Activated T-cell treated with anti-CD3 and anti-CD28 coated beads, Interleukin-2, amount 50 U/mL, for 4 hours (primary cell): ENCODE results near the gene TRIM67. TPM values are rescaled to one million over a fixed set of nuclear protein-coding genes. Genes with fewer than 3 reads are reported as not detected.

Experiments
- ATAC-seq, 2 donors: fragments of 200-7000 bp; cut with Tn5 transposase; one replicate each; pipeline ENCODE4 v1.10.0; 2021
- DNase-seq: peaks from one replicate; pipeline ENCODE4 v3.0.0-alpha.2; 2020
- H3K27me3 Mint-ChIP-seq: one replicate; pipeline ENCODE4 v1.8.0; 2021; ENCODE audit warnings: low read depth, mixed read lengths
- H3K36me3 Mint-ChIP-seq: one replicate; pipeline ENCODE4 v1.8.0; 2022; ENCODE audit warnings: mixed read lengths; ENCODE audit not compliant: insufficient read depth
- H3K4me1 Mint-ChIP-seq: one replicate; pipeline ENCODE4 v1.8.0; 2021; ENCODE audit warnings: low read depth, mixed read lengths
- H3K4me3 Mint-ChIP-seq: one replicate; pipeline ENCODE4 v1.8.0; 2021; ENCODE audit warnings: mild to moderate bottlenecking, moderate library complexity, mixed read lengths
- H3K9me3 Mint-ChIP-seq: one replicate; pipeline ENCODE4 v1.8.0; 2021; ENCODE audit warnings: mixed read lengths
- total RNA-seq, 3 donors: library from RNA; stranded (reverse); gene quantifications; one replicate each; pipeline ENCODE4 v1.2.1, GENCODE V29; 2021

The TRIM67 gene
- total RNA-seq, 3 donors from 2014 or later = not detected

GRCh38 chr1:231183639-231184590 is 22.1 kb downstream of the TRIM67 start:
- Mint-ChIP-seq H3K4me1 (no peaks in the 10 kb centered on the region), H3K9me3 (no peaks in the 10 kb centered on the region)

GRCh38 chr1:231184891-231185290 is 23.0 kb downstream of the TRIM67 start:
- DNase-seq (no peak), ATAC-seq (no peak)
- H3K36me3 Mint-ChIP-seq = no peaks in the 10 kb centered on the region
- H3K27me3 Mint-ChIP-seq = peaks cover 40% of the 10 kb centered on the region
- H3K4me1 Mint-ChIP-seq = no peaks in the 10 kb centered on the region
- no peaks in the 10 kb centered on the region for H3K9me3 Mint-ChIP-seq
- no peak overlapping the region for H3K4me3 Mint-ChIP-seq

More at GRCh38 chr1:231183639-231184590, 22.1 kb downstream of the TRIM67 start:
- Mint-ChIP-seq H3K36me3 (no peaks in the 10 kb centered on the region), H3K27me3 (peaks cover 44% of the 10 kb centered on the region), H3K4me3 (no peak overlapping the region)
- DNase-seq (no peak), ATAC-seq (no peak)

GRCh38 chr1:231185391-231185790 is 23.5 kb downstream of the TRIM67 start:
- Mint-ChIP-seq H3K36me3 (no peaks in the 10 kb centered on the region), H3K27me3 (peaks cover 38% of the 10 kb centered on the region), H3K4me1 (no peaks in the 10 kb centered on the region), H3K9me3 (no peaks in the 10 kb centered on the region), H3K4me3 (no peak overlapping the region)
- no peak for DNase-seq
- no peak for ATAC-seq

DNA sequence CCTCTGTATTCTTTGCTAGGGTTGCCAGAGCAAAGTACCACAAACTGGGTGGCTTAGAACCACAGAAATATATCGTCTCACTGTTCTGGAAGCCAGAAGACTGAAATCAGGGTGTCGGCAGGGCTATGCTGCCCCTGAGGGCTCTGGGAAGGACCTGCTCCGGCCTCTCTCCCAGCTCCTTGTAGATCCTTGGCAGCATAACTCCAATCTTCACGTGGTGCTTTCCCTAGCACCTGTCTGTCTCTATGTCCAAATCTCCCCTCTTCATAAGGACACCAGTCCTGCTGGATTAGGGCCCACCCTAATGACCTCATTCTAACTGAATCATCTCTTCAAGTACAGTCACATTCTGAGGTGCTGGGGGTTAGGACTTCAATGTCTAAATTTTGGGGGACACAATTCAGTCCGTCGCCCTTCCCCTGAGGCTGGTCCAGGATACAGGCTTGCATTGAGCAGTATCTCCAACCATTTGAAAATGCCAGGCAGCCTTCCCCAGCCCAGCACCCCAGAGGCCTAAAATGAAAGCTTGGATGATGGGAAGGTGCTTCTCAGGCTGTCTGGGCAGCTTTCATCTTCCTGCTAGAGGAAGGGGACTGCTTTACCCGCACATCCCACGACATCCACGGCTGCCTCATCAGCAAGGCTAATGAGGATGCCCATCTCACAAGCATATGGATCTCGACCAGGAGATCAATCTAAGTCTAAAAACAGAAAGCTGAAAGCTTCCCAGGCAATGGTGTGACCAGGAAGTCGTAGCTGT is 24.7 kb downstream of the TRIM67 start:
- ATAC-seq (no peak), DNase-seq (no peak)
- no peaks in the 10 kb centered on the region for H3K4me1 Mint-ChIP-seq
- no peak overlapping the region for H3K4me3 Mint-ChIP-seq
- no peaks in the 10 kb centered on the region for H3K9me3 Mint-ChIP-seq
- H3K36me3 Mint-ChIP-seq = no peaks in the 10 kb centered on the region
- H3K27me3 Mint-ChIP-seq = peaks cover 38% of the 10 kb centered on the region

- H3K4me3 Mint-ChIP-seq = no peak overlapping the region
- H3K27me3 Mint-ChIP-seq = peaks cover 29% of the 10 kb centered on the region
- DNase-seq (no peak), ATAC-seq (no peak)
- H3K9me3 Mint-ChIP-seq = no peaks in the 10 kb centered on the region
- H3K4me1 Mint-ChIP-seq = no peaks in the 10 kb centered on the region
- no peaks in the 10 kb centered on the region for H3K36me3 Mint-ChIP-seq
These were observed 25.7 kb downstream of the TRIM67 start for GRCh38 chr1:231187571-231187970.

DNA sequence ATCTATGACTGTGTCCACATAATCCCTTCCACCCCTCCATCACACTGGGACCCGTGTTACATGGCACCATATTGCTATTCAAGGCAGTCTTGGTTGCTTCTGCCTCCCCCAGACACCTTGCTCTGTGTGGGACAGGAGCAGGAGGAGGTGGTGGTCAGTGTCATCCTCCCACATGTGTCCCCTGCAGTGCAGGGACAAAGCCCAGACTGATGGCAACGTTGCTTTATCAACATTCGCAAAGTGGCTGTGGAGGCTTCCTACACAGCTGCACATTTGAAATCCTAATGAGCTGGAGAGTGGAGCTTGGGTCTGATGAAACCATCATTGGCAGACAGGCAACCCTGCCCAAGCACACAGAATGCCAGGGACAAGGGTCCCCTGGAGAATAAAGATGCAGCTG is 26.2 kb downstream of the TRIM67 start:
- H3K27me3 Mint-ChIP-seq = peaks cover 29% of the 10 kb centered on the region
- H3K36me3 Mint-ChIP-seq = no peaks in the 10 kb centered on the region
- H3K4me3 Mint-ChIP-seq = no peak overlapping the region
- H3K4me1 Mint-ChIP-seq = no peaks in the 10 kb centered on the region
- no peak for ATAC-seq
- H3K9me3 Mint-ChIP-seq = no peaks in the 10 kb centered on the region
- no peak for DNase-seq

DNA sequence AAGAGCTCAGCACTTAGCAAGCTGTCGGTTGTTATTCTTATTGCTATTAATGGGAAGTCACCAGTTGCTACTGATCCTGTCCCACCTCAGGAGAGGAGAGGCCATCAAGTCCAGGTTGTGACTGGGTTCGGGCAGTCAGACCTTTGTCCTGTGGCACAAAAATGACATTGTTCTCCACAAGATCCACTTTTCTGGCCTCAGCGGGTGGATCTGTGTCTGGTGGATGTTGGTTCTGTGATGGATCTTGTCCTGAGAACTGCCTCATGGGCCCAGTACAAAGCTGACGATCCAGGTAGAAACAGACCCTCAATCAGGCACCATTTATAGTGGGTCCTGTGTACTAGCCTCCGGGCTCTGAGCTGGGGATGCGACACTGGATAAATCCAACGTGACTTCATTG is 26.9 kb downstream of the TRIM67 start:
- no peaks in the 10 kb centered on the region for H3K4me1 Mint-ChIP-seq
- peaks cover 33% of the 10 kb centered on the region for H3K27me3 Mint-ChIP-seq
- H3K36me3 Mint-ChIP-seq = no peaks in the 10 kb centered on the region
- no peak for ATAC-seq
- H3K9me3 Mint-ChIP-seq = no peaks in the 10 kb centered on the region
- DNase-seq = no peak
- no peak overlapping the region for H3K4me3 Mint-ChIP-seq

DNA sequence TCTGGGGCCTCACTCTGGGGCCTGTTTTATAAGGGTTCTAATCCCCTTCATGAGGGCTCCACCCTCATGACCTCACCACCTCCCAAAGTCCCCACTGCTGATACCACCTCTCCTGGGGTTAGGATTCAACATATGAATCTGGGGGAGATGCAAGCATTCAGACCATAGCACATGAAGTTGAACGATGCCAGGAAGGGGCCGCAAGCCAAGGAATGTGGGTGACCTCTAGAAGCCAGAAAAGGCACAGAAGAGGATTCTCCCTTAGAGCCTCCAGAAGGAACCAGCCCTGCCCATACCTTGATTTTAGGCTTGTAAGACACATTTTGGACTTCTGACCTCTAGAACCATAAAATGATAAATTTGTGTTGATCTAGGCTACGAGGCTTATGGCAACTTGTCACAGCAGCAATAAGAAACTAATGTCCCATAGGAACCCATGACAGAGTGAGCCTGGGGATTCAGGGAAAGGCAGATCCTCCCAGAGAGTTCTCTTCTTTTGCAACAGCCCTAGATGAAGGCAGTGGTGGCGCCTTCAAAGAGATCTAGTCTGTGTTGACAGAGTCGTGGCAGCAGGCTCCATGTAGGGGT is 27.9 kb downstream of the TRIM67 start:
- no peaks in the 10 kb centered on the region for H3K4me1 Mint-ChIP-seq
- no peak for ATAC-seq
- H3K4me3 Mint-ChIP-seq = no peak overlapping the region
- H3K36me3 Mint-ChIP-seq = no peaks in the 10 kb centered on the region
- H3K27me3 Mint-ChIP-seq = peaks cover 30% of the 10 kb centered on the region
- H3K9me3 Mint-ChIP-seq = no peaks in the 10 kb centered on the region
- no peak for DNase-seq

DNA sequence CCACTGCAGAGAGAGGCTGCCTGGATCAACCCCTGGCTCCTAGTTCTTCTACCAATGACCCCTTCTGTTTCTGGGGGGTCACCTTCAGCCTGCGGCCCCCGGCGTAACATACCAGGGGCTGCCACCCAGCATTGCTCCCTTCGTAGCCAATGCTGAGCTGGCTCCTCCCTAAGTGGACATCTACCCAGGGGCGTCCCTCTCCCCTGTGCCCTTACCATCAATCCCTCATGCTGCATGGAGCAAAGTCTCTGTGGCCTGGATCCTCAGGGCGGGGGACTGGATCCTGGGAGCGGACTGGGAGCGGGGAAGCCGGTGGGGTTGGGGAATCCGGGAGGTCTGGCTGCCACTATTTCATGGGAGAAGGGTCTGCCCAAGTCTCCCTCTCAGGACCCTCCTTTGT is 28.6 kb downstream of the TRIM67 start:
- DNase-seq = no peak
- Mint-ChIP-seq H3K27me3 (peaks cover 24% of the 10 kb centered on the region), H3K9me3 (no peaks in the 10 kb centered on the region), H3K4me3 (no peak overlapping the region), H3K4me1 (no peaks in the 10 kb centered on the region), H3K36me3 (no peaks in the 10 kb centered on the region)
- ATAC-seq = no peak

DNA sequence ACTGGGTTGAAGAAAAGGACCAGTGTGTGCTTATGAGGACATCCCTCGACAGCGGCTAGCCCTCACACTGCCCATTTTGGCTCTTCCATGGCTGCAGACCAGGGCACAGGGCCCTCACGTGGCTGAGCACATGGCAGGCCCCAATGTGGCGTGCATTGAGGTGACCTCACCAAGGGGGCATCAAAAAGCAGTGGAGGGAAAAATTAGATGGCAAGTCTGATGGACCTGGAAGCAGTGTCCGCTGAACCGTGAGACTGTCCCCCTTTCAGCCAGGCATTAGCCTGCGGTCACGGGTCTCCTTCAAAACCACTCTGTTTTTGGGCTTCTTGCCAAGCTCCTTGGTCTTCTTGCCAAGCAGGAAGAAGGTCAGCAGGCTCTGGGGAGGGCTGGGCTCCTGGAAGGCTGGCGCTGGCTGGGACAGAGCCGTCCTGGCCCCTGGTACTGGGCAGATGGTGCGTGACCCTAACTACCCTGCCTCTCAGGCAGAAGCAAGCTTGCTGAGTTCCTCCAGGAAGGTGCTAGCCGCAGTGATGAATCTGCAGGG is 30.8 kb downstream of the TRIM67 start:
- Mint-ChIP-seq H3K4me1 (no peaks in the 10 kb centered on the region), H3K27me3 (peaks cover 18% of the 10 kb centered on the region), H3K36me3 (no peaks in the 10 kb centered on the region), H3K4me3 (no peak overlapping the region), H3K9me3 (no peaks in the 10 kb centered on the region)
- ATAC-seq (no peak), DNase-seq (no peak)

GRCh38 chr1:231193710-231194340 is 32.0 kb downstream of the TRIM67 start:
- H3K9me3 Mint-ChIP-seq = no peaks in the 10 kb centered on the region
- H3K27me3 Mint-ChIP-seq = peaks cover 12% of the 10 kb centered on the region
- no peaks in the 10 kb centered on the region for H3K36me3 Mint-ChIP-seq
- DNase-seq (no peak), ATAC-seq (no peak)
- H3K4me3 Mint-ChIP-seq = no peak overlapping the region
- no peaks in the 10 kb centered on the region for H3K4me1 Mint-ChIP-seq

DNA sequence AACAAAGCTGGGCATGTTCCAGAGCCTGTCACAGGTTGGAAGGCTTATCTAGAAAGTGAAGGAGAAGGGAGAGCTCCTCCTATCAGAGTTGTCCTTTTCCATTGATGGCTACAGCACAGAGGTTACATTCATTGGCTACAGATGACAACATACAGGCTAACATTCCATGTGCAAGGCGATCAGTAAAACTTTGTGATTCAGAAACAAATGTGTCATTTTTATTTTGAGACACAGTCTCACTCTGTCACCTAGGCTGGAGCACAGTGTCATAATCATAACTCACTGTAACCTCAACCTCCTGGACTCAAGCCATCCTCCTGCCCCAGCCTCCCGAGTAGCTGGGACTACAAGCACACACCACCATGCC is 32.6 kb downstream of the TRIM67 start:
- no peaks in the 10 kb centered on the region for H3K4me1 Mint-ChIP-seq
- ATAC-seq (no peak), DNase-seq (no peak)
- no peak overlapping the region for H3K4me3 Mint-ChIP-seq
- no peaks in the 10 kb centered on the region for H3K9me3 Mint-ChIP-seq
- H3K27me3 Mint-ChIP-seq = peaks cover 14% of the 10 kb centered on the region
- no peaks in the 10 kb centered on the region for H3K36me3 Mint-ChIP-seq

DNA sequence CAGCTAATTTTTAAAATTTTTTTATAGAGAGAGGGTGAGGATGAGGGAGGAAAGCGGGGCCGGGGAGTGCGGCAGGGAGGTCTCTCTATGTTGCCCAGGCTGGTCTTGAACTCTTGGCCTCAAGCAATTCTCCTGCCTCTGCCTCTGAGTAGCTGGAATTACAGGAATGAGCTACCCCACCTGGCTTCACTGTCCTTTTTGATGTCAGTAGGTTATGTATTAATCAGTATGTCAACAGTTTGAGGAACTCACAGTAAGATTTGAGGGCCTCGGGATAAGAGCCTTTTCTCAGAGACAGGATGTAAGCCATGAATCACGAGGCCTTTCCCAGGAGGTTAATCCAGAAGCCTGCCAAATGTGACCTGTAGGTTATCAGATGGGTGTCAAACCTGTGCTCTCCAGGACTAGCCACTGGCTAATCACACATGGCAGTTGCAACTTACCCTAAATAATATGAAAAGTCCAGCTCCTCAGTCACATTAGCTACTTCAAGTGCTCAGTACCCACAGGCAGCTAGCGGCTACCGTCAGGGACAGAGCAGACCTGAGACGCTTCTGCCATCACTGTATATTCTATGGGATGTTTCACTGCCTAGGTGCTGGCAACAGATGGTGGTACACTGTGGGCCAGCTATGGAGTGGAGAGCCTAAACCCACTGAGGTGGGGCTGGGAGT is 33.1 kb downstream of the TRIM67 start:
- H3K4me1 Mint-ChIP-seq = no peaks in the 10 kb centered on the region
- ATAC-seq = no peak
- H3K27me3 Mint-ChIP-seq = peaks cover 14% of the 10 kb centered on the region
- no peaks in the 10 kb centered on the region for H3K9me3 Mint-ChIP-seq
- H3K36me3 Mint-ChIP-seq = no peaks in the 10 kb centered on the region
- no peak overlapping the region for H3K4me3 Mint-ChIP-seq
- DNase-seq = no peak
